HG02885 (cell line): ENCODE results near the gene ENO1.
"Not testable (repeated sequence)": the region's sequence is repeated elsewhere in the genome, so short reads cannot be mapped to it uniquely, and the experiment has no call there.

Experiments
- ATAC-seq: cut with Tn5 transposase; IDR thresholded peaks from one replicate; pipeline ENCODE4 v1.9.1; 2021; ENCODE audit warnings: mild to moderate bottlenecking; ENCODE audit not compliant: unreplicated experiment, poor library complexity

Gene ENO1

DNA sequence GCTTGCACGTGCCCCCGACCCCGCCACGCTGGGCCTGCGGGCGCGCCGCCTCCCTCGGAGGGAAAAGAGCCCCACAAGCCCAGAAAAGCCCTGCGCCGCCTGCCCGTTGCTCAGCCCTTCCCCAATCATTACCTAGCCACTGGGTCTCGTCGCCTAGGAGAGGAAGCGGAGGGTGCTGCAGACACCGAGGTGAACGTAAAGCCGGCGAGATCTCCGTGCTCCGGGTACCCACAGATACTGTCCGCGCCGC is at the start of gene ENO1:
Gene ENO1, minus strand, starts transcription at position 239 of the 250 bp plus-strand sequence. CDS start 3,778 bp downstream, outside the sequence.
- no peak for ATAC-seq

GRCh38 chr1:8926707-8927694 is 48.5 kb upstream of the ENO1 start:
- no peak for ATAC-seq

DNA sequence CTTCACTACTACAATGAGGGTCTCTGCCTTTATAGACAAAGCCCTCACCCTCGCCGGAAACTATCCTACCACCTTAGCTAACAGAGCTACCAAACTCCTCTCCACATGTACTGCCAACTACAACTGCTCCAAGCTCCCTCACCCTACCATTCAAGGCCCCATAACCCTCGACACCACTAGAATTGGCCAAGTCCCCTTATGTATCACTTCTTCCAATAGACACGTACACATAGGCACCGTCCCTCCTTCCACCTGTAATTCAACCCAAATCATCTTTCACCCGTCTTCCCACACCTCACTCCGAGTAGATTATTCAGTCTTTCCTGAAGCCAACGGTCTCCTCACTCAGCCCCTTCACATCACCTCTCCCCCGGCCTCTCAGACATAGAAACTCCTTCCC is 47.5 kb upstream of the ENO1 start:
- ATAC-seq: no peak

DNA sequence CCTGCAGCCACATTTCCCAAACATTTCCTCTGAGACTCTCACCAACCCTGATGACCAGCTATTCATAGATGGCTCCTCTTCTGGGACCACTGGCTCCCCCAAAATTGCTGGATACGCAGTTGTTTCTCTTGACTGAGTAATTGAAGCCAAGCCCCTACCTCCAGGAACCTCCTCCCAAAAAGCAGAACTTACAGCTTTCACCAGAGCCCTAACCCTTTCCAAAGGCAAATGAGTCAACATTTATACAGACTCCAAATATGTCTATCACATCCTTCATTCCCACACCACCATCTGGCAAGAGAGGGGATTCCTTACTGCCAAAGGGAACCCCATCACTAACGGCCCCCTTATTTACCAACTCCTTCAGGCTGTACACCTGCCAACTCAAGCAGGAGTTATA is 46.9 kb upstream of the ENO1 start:
- no peak for ATAC-seq

GRCh38 chr1:8922962-8923361 is 44.5 kb upstream of the ENO1 start:
- no peak for ATAC-seq

- ATAC-seq: not testable (repeated sequence)
These were observed 39.0 kb upstream of the ENO1 start for GRCh38 chr1:8917536-8917935.

GRCh38 chr1:8915446-8915845 is 37.0 kb upstream of the ENO1 start:
- ATAC-seq: no peak

GRCh38 chr1:8914466-8914865 is 36.0 kb upstream of the ENO1 start:
- no peak for ATAC-seq

GRCh38 chr1:8913457-8913856 is 35.0 kb upstream of the ENO1 start:
- ATAC-seq: no peak

DNA sequence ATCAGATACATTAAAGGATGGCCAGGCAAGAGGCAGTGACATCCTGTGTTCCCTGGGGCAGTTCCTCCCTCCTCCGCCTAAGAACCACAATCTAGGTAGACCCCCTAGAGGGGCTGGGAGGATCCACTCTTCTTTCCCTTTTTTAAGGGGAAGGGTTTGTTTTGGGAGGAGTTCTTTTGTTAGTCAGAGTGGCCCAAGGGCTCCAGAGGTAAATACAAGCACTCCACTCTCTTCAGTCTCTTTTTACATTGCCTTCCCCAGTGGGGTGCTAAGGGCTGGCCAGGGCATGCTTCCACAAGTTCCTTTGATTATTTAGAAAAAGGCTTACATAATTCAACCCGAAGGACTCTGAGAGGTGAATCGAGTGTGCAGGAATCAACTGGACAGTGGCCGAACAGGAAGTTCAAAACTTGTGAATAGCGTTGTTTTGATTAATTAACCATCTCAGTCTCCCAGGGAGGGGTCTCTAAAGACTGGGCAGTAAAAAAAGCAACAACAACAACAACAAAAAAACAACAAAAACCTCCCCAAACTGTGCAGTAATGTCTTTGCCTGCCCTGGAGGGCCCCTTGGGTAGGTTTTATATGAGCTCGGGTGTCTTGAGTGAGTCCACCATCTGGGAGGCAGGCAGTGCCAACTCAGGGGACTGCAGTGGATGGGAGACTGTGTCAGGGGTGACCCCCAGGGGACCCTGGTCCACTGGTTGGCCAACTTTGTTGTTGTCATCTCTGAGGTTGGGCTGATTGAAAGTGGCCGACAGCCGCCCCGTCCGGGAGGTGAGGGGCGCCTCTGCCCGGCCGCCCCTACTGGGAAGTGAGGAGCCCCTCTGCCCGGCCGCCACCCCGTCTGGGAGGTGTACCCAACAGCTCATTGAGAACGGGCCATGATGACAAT is 33.2 kb upstream of the ENO1 start:
- no peak for ATAC-seq

- ATAC-seq: no peak
These were observed 32.4 kb upstream of the ENO1 start for GRCh38 chr1:8910914-8911313.

GRCh38 chr1:8910331-8910730 is 31.8 kb upstream of the ENO1 start:
- no peak for ATAC-seq

GRCh38 chr1:8908388-8909151 is 30.1 kb upstream of the ENO1 start:
- ATAC-seq: no peak

DNA sequence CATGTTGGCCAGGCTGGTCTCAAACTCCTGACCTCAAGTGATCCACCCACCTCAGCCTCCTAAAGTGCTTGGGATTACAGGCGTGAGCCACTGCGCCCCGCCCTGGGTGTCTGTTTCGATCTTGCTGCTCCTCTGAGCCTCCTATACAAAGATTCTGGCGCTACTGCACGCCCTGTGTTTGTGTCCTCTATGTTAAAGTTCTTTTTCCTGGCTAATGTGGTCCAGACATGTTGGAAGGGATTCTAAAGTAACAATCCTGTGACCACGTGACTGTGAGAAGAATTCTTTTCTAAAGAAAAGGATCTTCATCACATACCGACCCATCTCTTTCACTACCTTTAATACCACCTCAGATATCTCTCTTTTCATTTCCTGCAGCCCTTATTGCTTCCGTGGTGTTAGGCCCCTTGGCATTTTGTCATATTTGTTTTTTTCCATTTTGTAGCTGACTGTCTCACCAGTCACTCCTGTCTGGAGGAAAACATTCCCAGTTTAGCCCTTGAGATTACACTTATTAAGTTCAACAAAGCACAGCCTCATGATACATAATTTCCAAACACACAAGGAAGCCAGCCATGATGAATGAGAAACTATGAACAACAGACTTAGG is 27.2 kb upstream of the ENO1 start:
- ATAC-seq: no peak

GRCh38 chr1:8903908-8904650 is 25.6 kb upstream of the ENO1 start:
- ATAC-seq: no peak

DNA sequence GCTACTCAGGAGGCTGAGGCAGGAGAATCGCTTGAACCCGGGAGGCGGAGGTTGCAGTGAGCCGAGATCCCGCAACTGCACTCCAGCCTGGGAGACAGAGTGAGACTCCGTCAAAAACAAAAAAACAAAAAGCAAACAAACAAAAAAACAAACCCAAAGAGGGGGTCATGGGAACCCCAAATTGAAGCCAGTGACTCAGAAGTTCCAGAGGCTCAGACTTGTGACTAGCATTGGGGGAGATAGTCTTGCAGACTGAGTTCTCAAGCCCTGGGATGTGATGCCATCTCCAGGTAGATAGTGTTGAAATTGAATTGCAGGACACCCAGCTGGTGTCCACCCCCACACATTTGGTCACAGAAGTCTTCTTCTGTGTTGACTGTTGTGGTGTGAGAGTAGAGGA is 24.9 kb upstream of the ENO1 start:
- no peak for ATAC-seq

GRCh38 chr1:8902765-8903164 is 24.3 kb upstream of the ENO1 start:
- no peak for ATAC-seq

- not testable (repeated sequence) for ATAC-seq
These were observed 22.2 kb upstream of the ENO1 start for GRCh38 chr1:8900684-8901083.

DNA sequence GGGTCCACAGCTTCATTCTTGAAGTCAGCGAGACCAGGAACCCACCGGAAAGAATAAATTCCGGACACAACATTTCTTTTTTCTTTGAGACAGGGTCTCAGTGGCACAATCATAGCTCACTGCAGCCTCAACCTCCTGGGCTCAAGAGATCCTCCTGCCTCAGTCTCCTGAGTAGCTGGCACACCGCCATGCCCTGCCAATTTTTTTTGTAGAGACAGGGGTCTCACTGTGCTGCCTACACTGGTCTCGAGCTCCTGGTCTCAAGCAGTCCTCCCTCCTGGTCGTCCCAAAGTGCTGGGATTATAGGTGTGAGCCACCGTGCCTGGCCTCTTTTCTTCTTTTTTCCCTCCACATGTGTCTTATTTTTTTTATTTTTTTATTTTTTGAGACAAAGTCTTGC is 20.6 kb upstream of the ENO1 start:
- ATAC-seq: no peak
